Activated T-cell treated with anti-CD3 and anti-CD28 coated beads, Interleukin-2, amount 50 U/mL, for 1 hour (primary cell): ENCODE data around the gene TFDP2.
"Not testable (repeated sequence)": the region's sequence is repeated elsewhere in the genome, so short reads cannot be mapped to it uniquely, and the experiment has no call there.

Source experiments
- DNase-seq: peaks from one replicate; pipeline ENCODE4 v3.0.0-alpha.2; 2020

The TFDP2 gene

DNA sequence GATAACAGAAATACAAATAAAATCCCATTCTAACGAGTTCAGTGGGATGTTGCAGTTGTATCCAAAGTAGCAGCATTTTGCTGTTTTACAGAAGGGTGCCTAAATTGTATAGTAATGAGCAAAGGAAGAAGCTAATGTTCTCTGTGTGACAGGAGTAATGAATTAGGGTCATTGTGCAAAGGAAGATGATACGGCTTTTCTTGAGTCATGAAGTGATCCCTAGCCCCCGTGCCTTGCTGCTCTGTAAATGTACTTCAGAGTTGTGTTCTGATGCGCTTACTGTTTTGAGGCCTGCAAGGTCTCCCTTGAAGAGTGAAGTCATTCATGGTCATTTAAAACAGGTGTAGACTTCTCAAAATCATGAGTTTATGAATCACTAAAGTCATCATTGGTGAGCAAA lies 235.0 kb downstream of the TFDP2 start:
- no peak for DNase-seq

DNA sequence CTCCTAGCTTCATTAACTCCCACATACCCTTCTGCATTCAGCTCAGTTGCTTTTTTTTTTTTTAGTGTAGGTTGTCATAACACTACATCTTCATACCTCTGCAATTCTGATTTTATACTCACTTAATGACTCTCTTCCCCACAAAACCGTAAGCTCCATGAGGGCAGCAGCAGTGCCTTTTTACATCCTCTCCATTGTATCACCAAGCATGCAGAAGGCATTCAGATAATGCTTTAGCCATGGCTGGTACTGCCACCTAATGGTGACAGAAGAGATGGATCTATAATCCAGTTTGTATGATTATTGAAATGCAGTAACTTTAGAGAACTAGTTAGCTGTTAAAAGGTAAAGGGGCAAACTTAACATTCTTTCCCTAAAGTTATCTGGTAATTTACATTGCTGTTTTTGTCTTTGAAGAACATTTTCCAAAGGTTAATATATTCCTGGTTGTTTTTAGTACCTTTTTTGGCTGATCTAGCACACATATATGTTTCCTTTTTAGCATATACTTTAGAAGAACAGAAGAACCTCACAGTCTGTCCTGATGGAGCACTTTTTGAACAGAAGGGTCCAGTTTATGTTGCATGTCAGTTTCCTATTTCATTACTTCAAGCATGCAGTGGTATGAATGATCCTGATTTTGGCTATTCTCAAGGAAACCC lies 236.1 kb downstream of the TFDP2 start:
- DNase-seq, result no peak

DNA sequence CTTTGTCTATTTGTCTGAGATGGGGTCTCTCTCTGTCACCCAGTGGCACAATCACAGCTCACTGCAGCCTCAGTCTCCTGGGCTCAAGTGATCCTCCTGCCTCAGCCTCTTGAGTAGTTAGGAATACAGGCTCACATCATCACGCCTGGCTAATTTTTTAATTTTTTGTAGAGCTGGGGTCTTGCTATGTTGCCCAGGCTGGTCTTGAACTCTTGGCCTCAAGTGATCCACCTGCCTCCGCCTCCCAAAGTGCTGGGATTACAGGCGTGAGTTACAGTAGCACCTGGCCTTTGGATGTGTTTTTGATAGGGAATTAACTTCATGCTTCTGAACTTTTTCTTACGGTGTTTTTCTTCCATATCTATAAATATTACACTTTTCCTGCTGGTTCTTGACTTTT lies 239.4 kb downstream of the TFDP2 start:
- DNase-seq, result not testable (repeated sequence)

DNA sequence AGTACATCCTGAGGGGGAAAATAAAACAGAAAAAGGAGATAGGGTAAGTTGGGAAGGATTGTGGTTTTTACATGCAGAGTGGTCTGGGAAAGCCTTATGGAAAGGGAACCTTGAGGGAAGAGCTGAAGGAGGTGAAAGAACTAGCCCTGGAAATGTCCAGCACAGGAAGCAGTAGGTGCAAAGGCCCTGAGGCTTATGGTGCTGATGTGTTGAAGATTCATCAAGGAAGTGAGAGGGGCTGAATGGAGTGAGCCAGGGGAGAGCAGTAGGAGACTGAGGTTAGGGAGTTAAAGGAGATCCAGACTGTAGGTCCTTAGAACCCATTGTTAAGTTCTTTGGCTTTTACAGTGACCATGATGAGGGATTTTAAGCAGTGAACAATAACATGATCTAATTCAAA lies 239.9 kb downstream of the TFDP2 start:
- DNase-seq, result no peak

DNA sequence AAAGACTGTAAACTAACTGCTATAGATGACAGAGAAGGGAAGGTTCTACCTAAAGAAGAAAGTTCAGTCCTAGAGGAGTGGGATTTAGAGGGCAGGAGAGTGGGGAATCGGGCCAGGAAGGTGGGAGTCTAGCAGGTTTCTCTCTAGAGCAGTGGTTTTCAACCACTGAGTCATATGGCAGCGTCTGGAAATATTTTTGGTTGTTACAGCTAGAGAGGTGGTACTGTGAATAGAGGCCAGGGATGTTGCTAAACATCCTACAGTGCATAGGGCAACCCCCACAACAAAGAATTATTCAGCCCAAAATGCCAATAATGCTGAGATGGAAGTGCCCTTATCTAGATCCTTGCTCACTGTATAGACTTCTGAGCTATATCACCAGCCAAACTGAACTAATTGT lies 244.2 kb downstream of the TFDP2 start:
- DNase-seq, result no peak

DNA sequence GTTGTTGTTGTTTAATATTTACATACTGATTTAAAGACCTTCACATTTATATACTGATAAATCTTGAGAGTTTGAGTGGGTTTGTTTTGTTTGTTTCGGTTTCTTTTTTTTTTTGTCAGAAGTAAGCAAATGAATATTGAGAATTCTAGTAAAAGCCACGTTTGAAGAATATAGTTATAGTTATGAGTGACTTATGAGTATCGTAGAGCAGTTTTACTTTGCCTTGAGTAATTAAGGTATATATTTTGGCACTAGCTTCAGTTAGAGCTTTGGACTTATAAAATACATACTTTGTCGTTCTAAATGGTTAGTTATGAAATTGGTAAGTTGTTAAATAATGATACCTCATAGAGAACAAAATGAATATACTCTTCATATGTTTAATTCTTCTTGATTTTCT lies 245.1 kb downstream of the TFDP2 start:
- DNase-seq, result no peak

DNA sequence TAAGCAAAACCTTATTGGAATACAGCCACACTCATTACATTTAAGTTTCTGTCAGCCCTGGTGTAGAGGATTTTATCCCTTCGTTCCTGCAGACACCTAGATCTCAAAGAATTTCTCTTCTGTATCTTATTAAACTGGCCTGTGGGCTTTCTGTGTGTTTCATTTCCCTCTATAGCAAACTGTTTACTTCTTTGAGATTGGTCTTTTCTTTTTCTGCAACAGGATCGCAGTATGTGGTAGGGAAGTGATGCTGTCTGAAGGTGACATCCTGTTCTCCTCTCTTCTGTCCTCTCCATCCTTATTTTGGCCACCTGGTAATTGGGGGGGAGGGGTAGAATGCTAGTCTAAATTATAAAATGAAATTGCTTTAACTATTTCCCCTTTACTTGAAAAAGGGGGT lies 247.4 kb downstream of the TFDP2 start:
- DNase-seq, result no peak

DNA sequence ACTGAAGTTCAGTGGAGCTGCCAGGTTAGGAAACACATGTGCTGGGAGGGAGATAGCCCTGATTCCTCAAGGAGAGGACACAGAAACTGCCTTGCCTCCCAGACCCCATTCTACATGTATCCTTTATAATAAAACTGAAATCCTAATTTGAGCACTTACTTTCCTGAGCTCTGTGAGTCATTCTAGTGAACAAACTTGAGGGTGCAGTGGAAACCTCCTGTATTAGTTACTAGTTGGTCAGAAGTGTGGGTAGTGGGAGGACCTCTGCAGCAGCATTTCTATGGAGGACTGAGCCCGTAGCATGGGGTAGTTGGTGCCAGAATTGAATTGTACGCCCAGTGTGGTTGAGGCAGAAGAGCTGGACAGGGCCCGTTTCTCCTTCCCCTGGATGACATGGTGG lies 249.0 kb downstream of the TFDP2 start:
- DNase-seq, result no peak

DNA sequence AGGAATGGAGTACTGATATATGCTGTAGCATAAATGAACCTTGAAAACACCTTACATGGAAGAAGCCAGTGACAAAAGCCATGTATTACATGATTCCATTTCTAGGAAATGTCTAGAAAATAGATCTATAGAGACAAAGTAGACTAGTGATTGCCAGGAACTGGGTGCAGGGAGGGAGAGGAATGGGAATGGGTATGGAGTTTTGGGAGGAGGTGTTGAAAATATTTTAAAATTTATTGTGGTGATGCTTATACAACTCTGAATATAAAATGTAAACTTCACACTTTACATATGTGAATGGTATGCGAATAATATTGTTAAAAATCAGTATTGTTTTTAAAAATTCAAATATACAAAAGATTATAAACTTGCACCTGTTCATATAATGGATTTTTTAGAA lies 250.4 kb downstream of the TFDP2 start:
- DNase-seq, result no peak

DNA sequence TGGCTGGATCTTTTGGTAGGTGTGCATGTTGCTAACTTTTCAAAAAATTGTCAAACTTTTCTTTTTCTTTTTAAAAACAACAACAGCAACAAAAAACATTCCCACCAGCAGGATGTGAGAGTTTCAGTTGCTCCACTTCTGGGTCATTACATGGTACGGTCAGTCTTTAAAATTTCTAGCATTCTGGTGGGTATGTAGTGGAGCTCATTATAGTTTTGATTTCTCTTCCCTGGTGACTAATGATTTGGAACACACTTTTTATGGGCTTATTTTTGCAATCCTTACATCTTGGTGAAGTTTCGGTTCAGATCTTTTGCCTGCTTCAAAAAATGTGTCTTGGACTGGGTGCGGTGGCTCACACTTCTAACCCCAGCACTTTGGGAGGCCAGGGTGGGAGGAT lies 253.6 kb downstream of the TFDP2 start:
- no peak for DNase-seq

DNA sequence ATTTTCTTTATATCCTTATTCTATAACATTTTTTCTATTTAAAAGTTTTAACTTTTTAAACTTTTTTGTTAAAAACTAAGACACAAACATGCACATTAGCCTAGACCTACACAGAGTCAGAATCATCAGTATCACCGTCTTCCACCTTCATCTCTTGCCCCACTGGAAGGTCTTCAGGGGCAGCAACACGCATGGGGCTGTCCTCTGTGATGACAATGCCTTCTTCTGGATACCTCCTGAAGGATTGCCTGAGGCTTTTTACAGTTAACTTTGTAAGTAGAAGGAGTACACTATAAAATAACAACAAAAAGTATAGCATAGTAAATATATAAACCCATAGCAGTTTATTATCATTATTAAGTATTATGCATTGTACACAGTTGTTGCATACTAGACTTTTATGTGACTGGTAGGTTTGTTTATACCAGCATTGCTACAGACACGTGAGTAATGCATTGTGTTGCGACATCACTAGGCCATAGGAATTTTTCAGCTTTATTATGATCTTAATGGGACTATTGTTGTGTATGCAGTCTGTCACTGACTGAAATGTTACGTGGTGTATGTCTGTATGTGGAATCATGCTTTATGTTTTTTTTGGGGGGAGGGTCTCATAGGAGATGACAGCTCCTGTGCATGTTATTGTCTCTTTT lies 254.7 kb downstream of the TFDP2 start:
- DNase-seq, result no peak
